Ammon's horn (tissue), 1 donor: Measurements from ENCODE around the gene CEP250.
"Not testable (repeated sequence)": the region's sequence is repeated elsewhere in the genome, so short reads cannot be mapped to it uniquely, and the experiment has no call there.

Experiments
- DNase-seq: peaks from one replicate; pipeline ENCODE4 v3.0.0-alpha.2; 2016; ENCODE audit warnings: low spot score

CEP250 gene

GRCh38 chr20:35523298-35523888 is 68.0 kb downstream of the CEP250 start:
- no peak for DNase-seq

GRCh38 chr20:35525639-35526038 is 70.2 kb downstream of the CEP250 start:
- DNase-seq = no peak

GRCh38 chr20:35527122-35527769 is 71.8 kb downstream of the CEP250 start:
- DNase-seq = no peak

GRCh38 chr20:35529552-35529951 is 74.2 kb downstream of the CEP250 start, which contains the start of gene C20orf173:
Gene C20orf173 (minus strand): TSS chr20:35529652. CDS start chr20:35529373, 279 bp downstream.
- DNase-seq = no peak

GRCh38 chr20:35539756-35540212 is 84.4 kb downstream of the CEP250 start:
- DNase-seq = no peak

GRCh38 chr20:35541118-35541782 is 85.9 kb downstream of the CEP250 start:
- DNase-seq = no peak

GRCh38 chr20:35541783-35542662 is 86.6 kb downstream of the CEP250 start, which contains the start of gene ERGIC3:
Gene ERGIC3 (plus strand): TSS chr20:35542078. CDS start chr20:35542098, 20 bp downstream.
- peak; percentile 97 for DNase-seq

GRCh38 chr20:35542990-35543389 is 87.6 kb downstream of the CEP250 start:
- DNase-seq = no peak

GRCh38 chr20:35544436-35544835 is 89.0 kb downstream of the CEP250 start:
- no peak for DNase-seq

- not testable (repeated sequence) for DNase-seq
Measured at GRCh38 chr20:35544941-35545340, 89.5 kb downstream of the CEP250 start.

- no peak for DNase-seq
Measured at GRCh38 chr20:35546127-35546526, 90.7 kb downstream of the CEP250 start.

GRCh38 chr20:35547329-35547728 is 91.9 kb downstream of the CEP250 start:
- no peak for DNase-seq

GRCh38 chr20:35551503-35551902 is 96.1 kb downstream of the CEP250 start:
- no peak for DNase-seq

GRCh38 chr20:35552914-35553313 is 97.5 kb downstream of the CEP250 start:
- no peak for DNase-seq

GRCh38 chr20:35555461-35555860 is 100.1 kb downstream of the CEP250 start:
- DNase-seq = not testable (repeated sequence)

- no peak for DNase-seq
Measured at GRCh38 chr20:35555951-35556645, 100.7 kb downstream of the CEP250 start.

GRCh38 chr20:35556871-35557270 is 101.5 kb downstream of the CEP250 start:
- DNase-seq = no peak

GRCh38 chr20:35558451-35558850 is 103.1 kb downstream of the CEP250 start:
- no peak for DNase-seq

GRCh38 chr20:35559042-35559693 is 103.8 kb downstream of the CEP250 start:
- no peak for DNase-seq

- no peak for DNase-seq
Measured at GRCh38 chr20:35560105-35560511, 104.7 kb downstream of the CEP250 start.

- DNase-seq = no peak
Measured at GRCh38 chr20:35560541-35560940, 105.1 kb downstream of the CEP250 start.
